HG03060 (cell line): ENCODE measurements around the gene HPSE2.

ENCODE experiments used
- ATAC-seq: cut with Tn5 transposase; IDR thresholded peaks from one replicate; pipeline ENCODE4 v1.9.1; 2021; ENCODE audit warnings: low read depth, moderate number of reproducible peaks; ENCODE audit not compliant: unreplicated experiment

Gene HPSE2

GRCh38 chr10:98720551-98720950 lies 515.1 kb downstream of the HPSE2 start:
- no peak for ATAC-seq

GRCh38 chr10:98713586-98713985 lies 522.1 kb downstream of the HPSE2 start:
- ATAC-seq: no peak

GRCh38 chr10:98696516-98696915 lies 539.1 kb downstream of the HPSE2 start:
- no peak for ATAC-seq

- ATAC-seq: no peak
Measured at GRCh38 chr10:98694883-98695282, 540.8 kb downstream of the HPSE2 start.

- ATAC-seq: no peak
Measured at GRCh38 chr10:98694014-98694413, 541.6 kb downstream of the HPSE2 start.

GRCh38 chr10:98687685-98688084 lies 548.0 kb downstream of the HPSE2 start:
- no peak for ATAC-seq

GRCh38 chr10:98684019-98684899 lies 551.4 kb downstream of the HPSE2 start:
- no peak for ATAC-seq

- ATAC-seq: no peak
Measured at GRCh38 chr10:98676895-98677294, 558.8 kb downstream of the HPSE2 start.

GRCh38 chr10:98675902-98676301 lies 559.8 kb downstream of the HPSE2 start:
- ATAC-seq: no peak

- ATAC-seq: no peak
Measured at GRCh38 chr10:98673171-98673782, 562.4 kb downstream of the HPSE2 start.

GRCh38 chr10:98667081-98667480 lies 568.6 kb downstream of the HPSE2 start:
- ATAC-seq: no peak

GRCh38 chr10:98666276-98666675 lies 569.4 kb downstream of the HPSE2 start:
- no peak for ATAC-seq

GRCh38 chr10:98664329-98665042 lies 571.2 kb downstream of the HPSE2 start:
- ATAC-seq: no peak

- ATAC-seq: no peak
Measured at GRCh38 chr10:98659951-98660350, 575.7 kb downstream of the HPSE2 start.

GRCh38 chr10:98655492-98655891 lies 580.2 kb downstream of the HPSE2 start:
- no peak for ATAC-seq

- ATAC-seq: no peak
Measured at GRCh38 chr10:98649170-98649569, 586.5 kb downstream of the HPSE2 start.

- ATAC-seq: no peak
Measured at GRCh38 chr10:98646998-98647917, 588.4 kb downstream of the HPSE2 start.

GRCh38 chr10:98644466-98644865 lies 591.2 kb downstream of the HPSE2 start:
- ATAC-seq: no peak

GRCh38 chr10:98642281-98642680 lies 593.4 kb downstream of the HPSE2 start:
- ATAC-seq: no peak

- no peak for ATAC-seq
Measured at GRCh38 chr10:98638920-98639319, 596.7 kb downstream of the HPSE2 start.
